OCI-LY7 (cell line): ENCODE measurements around the gene SNCB. TPM values are rescaled to one million over a fixed set of nuclear protein-coding genes. Genes with fewer than 3 reads are reported as not detected.

Experiments
- BruUV-seq: library from RNA; stranded (reverse); fragments of 400-500 nt; replicated peaks from 2 replicates; lab custom pipeline; 2021; lab: Mats Ljungman, UMichigan
- CTCF ChIA-PET: fragments of 300-600 bp; sonication (Branson Sonifier 250); formaldehyde crosslinking; loops from one replicate; lab custom pipeline; 2022; ENCODE audit warnings: antibody characterized with exemption; ENCODE audit not compliant: unreplicated experiment; lab: Charles Lee
- POLR2A ChIA-PET: fragments of 300-600 bp; sonication (Branson Sonifier 250); formaldehyde crosslinking; loops from one replicate; lab custom pipeline; 2022; ENCODE audit warnings: antibody characterized with exemption; lab: Charles Lee
- DNase-seq: peaks from one replicate; pipeline ENCODE4 v3.0.0-alpha.2; 2015; ENCODE audit warnings: low spot score
- H2AFZ ChIP-seq: fragments of 200-600 bp; sonication (generic), shearing (Covaris generic); 2 replicates; pipeline ENCODE4 v1.6.1; 2014; ENCODE audit warnings: mild to moderate bottlenecking, antibody characterized with exemption, low read length, moderate library complexity
- H3K27ac ChIP-seq: fragments of 200-600 bp; sonication (generic); 2 replicates; pipeline ENCODE4 v1.5.1; 2014; ENCODE audit warnings: mixed run types, low read depth, mild to moderate bottlenecking, moderate library complexity, low read length, inconsistent platforms; ENCODE audit not compliant: poor library complexity, severe bottlenecking
- H3K36me3 ChIP-seq: fragments of 200-600 bp; sonication (generic); 2 replicates; pipeline ENCODE4 v1.6.1; 2014; ENCODE audit warnings: mild to moderate bottlenecking, antibody characterized with exemption, low read length, moderate library complexity, mixed read lengths; ENCODE audit not compliant: insufficient read depth
- H3K4me1 ChIP-seq: fragments of 200-600 bp; sonication (generic); 2 replicates; pipeline ENCODE4 v1.5.1; 2014; ENCODE audit warnings: mild to moderate bottlenecking, low read length; ENCODE audit not compliant: insufficient read depth, poor library complexity, severe bottlenecking
- H3K4me2 ChIP-seq: fragments of 200-600 bp; sonication (generic); 2 replicates; pipeline ENCODE4 v1.6.1; 2014; ENCODE audit warnings: mild to moderate bottlenecking, low read length
- H3K4me3 ChIP-seq: fragments of 200-600 bp; sonication (generic); 2 replicates; pipeline ENCODE4 v1.5.1; 2014; ENCODE audit warnings: mild to moderate bottlenecking, low read depth, low read length; ENCODE audit not compliant: poor library complexity, severe bottlenecking
- H3K79me2 ChIP-seq: fragments of 200-600 bp; sonication (generic); 2 replicates; pipeline ENCODE4 v1.6.1; 2016; ENCODE audit warnings: low read depth, mild to moderate bottlenecking, low read length, moderate library complexity, mixed read lengths; ENCODE audit not compliant: insufficient read depth
- H3K9me2 ChIP-seq: fragments of 200-600 bp; sonication (generic); 2 replicates; pipeline ENCODE4 v1.6.1; 2016; ENCODE audit warnings: mild to moderate bottlenecking, low read length, mixed read lengths; ENCODE audit not compliant: insufficient read depth
- H3K9me3 ChIP-seq: fragments of 200-600 bp; sonication (generic); 2 replicates; pipeline ENCODE4 v1.6.1; 2014; ENCODE audit warnings: mild to moderate bottlenecking, mixed run types, low read length, mixed read lengths
- H4K20me1 ChIP-seq: fragments of 200-600 bp; sonication (generic); 2 replicates; pipeline ENCODE4 v1.6.1; 2014; ENCODE audit warnings: mild to moderate bottlenecking, antibody characterized with exemption, low read length, moderate library complexity, mixed read lengths; ENCODE audit not compliant: insufficient read depth
- CTCF ChIP-seq: fragments of 200-600 bp; sonication (generic); conservative IDR thresholded peaks from 2 replicates; pipeline ENCODE4 v1.5.1; 2014; ENCODE audit warnings: mild to moderate bottlenecking, antibody characterized with exemption, low read length, moderate library complexity, mixed read lengths
- EZH2phosphoT487 ChIP-seq: fragments of 200-600 bp; sonication (generic); IDR thresholded peaks from 2 replicates; pipeline ENCODE4 v1.6.1; 2018; ENCODE audit warnings: low read depth, borderline replicate concordance, mild to moderate bottlenecking, mixed run types, antibody characterized with exemption, low read length, moderate library complexity, mixed read lengths
- intact Hi-C: fragments of 100-400 bp; cut with micrococcal nuclease; formaldehyde crosslinking; loops from one replicate; pipeline ENCODE4 v1.10.0; 2022; ENCODE audit not compliant: unreplicated experiment
- total RNA-seq, 2 experiments: library from RNA; depleted of rRNA in 1 of 2; stranded (reverse); fragments of >200 nt in 1 of 2; shearing (Covaris generic) in 1 of 2; gene quantifications; 2 replicates each; pipeline ENCODE4 v1.2.3, GENCODE V29; 2014 to 2022

SNCB gene
- total RNA-seq, 2 experiments from 2014 or later = 0.50 to 3.5 TPM

- Histone ChIP-seq H3K9me3 (no peaks in the 10 kb centered on the region), H3K79me2 (no peaks in the 10 kb centered on the region), H2AFZ (peak overlapping the region; percentile 49; the same call in 1 of the 2 replicates), H4K20me1 (no peaks in the 10 kb centered on the region), H3K4me3 (peak overlapping the region; percentile 86), H3K36me3 (no peaks in the 10 kb centered on the region), H3K4me2 (peak overlapping the region; percentile 63), H3K4me1 (peaks cover 24% of the 10 kb centered on the region), H3K27ac (peak overlapping the region; percentile 42), H3K9me2 (no peaks in the 10 kb centered on the region)
- no peak for DNase-seq
- TF ChIP-seq CTCF = no peak
- no peak for TF ChIP-seq EZH2phosphoT487
- TSS peak; percentile 93 for BruUV-seq
- ChIA-PET CTCF (interaction anchor here (0.9 kb wide), 1 partner anchor 42 kb away, joined by 3 read pairs; no protein-coding TSS in a partner anchor), POLR2A (interaction anchor here (0.7 to 2.3 kb wide), 5 partner anchors 13 to 574 kb away, joined by 3 to 15 read pairs (median 4); partner anchors contain the start of genes EIF4E1B and SNCB)
- intact Hi-C loops = loop anchor here (1.0 to 5.0 kb wide), 4 partner anchors 16 to 656 kb away; partner anchors contain the start of genes CLTB, EIF4E1B, PRELID1 and RAB24
These were observed 16.3 kb upstream of the SNCB start for GRCh38 chr5:176646707-176647029.

GRCh38 chr5:176646049-176646706 is 15.8 kb upstream of the SNCB start:
- Histone ChIP-seq H3K4me1 (peaks cover 24% of the 10 kb centered on the region), H3K27ac (peak overlapping the region; percentile 42), H3K36me3 (no peaks in the 10 kb centered on the region), H2AFZ (peak overlapping the region; percentile 49; the same call in 1 of the 2 replicates), H3K9me3 (no peaks in the 10 kb centered on the region), H3K9me2 (no peaks in the 10 kb centered on the region), H3K4me3 (peak overlapping the region; percentile 86), H4K20me1 (no peaks in the 10 kb centered on the region), H3K79me2 (no peaks in the 10 kb centered on the region), H3K4me2 (peak overlapping the region; percentile 63)
- ChIA-PET POLR2A (interaction anchor here (0.9 to 2.3 kb wide), 4 partner anchors 12 to 36 kb away, joined by 3 to 15 read pairs (median 6); partner anchors contain the start of genes EIF4E1B and SNCB), CTCF (no interaction called here)
- intact Hi-C loops = loop anchor here (2.0 to 5.0 kb wide), 2 partner anchors 229 to 656 kb away; partner anchors contain the start of genes CLTB, PRELID1 and RAB24
- DNase-seq = no peak
- BruUV-seq = no TSS peak
- TF ChIP-seq CTCF = no peak
- TF ChIP-seq EZH2phosphoT487 = no peak
